ENCODE data around the gene ATP6V1E1. TPM values are rescaled to one million over a fixed set of nuclear protein-coding genes. Genes with fewer than 3 reads are reported as not detected.
"Not testable (repeated sequence)": the region's sequence is repeated elsewhere in the genome, so short reads cannot be mapped to it uniquely, and the experiment has no call there.

ATP6V1E1 gene
- total RNA-seq, result 100 to 1,000 TPM in 1 of 5 experiments, 10 to 100 TPM in 4; 51.0 to 101 (median 80.4) TPM
- polyA plus RNA-seq, result 100 to 1,000 TPM in 1 of 2 donors, 10 to 100 TPM in 1; 92.2 to 120 TPM
- total RNA-seq, result 37.6 reads per million, percentile 65 among the genes with 10 or more reads in this experiment

GRCh38 chr22:17628406-17629172, at the start of gene ATP6V1E1:
Gene ATP6V1E1, minus strand, starts transcription at chr22:17628749. Its CDS starts 114 bp downstream, at chr22:17628635.
- CTCF ChIA-PET, result no interaction called here
- H3K36me3 Mint-ChIP-seq, result peaks cover 0 to 4% (median 0%) of the 10 kb centered on the region in 5 donors
- H3K4me3 ChIP-seq (ENCODE audit: low read length), result peak within 1 kb of the TSS; percentile 100
- H3K27me3 ChIP-seq (ENCODE audit: control insufficient read depth in 2 of 2, insufficient read depth in 2 of 2, low read length in 2 of 2), result no peaks in the 10 kb centered on the region
- no peaks in the 10 kb centered on the region for H3K9me3 ChIP-seq (ENCODE audit: control insufficient read depth in 2 of 3, low read length in 3 of 3)
- peaks cover 12 to 14% of the 10 kb centered on the region in 2 donors for H3K4me1 ChIP-seq (ENCODE audit: control insufficient read depth in 2 of 2, insufficient read depth in 2 of 2, low read length in 2 of 2)
- peak within 1 kb of the TSS; percentile 89 to 99 (median 96) for H3K4me3 Mint-ChIP-seq
- H3K27ac Mint-ChIP-seq, result peak within 1 kb of the TSS; percentile 90 to 99 (median 97)
- no peaks in the 10 kb centered on the region for H3K27me3 Mint-ChIP-seq
- H3K36me3 ChIP-seq (ENCODE audit: control insufficient read depth in 2 of 3, insufficient read depth in 3 of 3, low read length in 3 of 3), result peaks cover 0 to 17% (median 0%) of the 10 kb centered on the region in 3 experiments
- H3K4me1 Mint-ChIP-seq, result peaks cover 7 to 39% (median 31%) of the 10 kb centered on the region in 7 donors
- peak within 1 kb of the TSS; percentile 97 for H3K27ac ChIP-seq (ENCODE audit: low read depth, low read length)
- intact Hi-C loops (cut with micrococcal nuclease), result loop anchor here (1.0 to 5.0 kb wide), 6 partner anchors 10 to 542 kb away; partner anchors contain the start of genes BCL2L13 (in 2 of the 2), HDHD5 (in 2 of the 2) and PEX26 (in 2 of the 2)
- POLR2A ChIA-PET, result interaction anchor here (1.0 kb wide), 1 partner anchor 10 kb away, joined by 8 read pairs; the partner anchor contains the start of gene BCL2L13
- no peaks in the 10 kb centered on the region for H3K9me3 Mint-ChIP-seq
- peak; percentile 82 to 96 (median 94) for DNase-seq
- ATAC-seq, result peak; percentile 100

DNA sequence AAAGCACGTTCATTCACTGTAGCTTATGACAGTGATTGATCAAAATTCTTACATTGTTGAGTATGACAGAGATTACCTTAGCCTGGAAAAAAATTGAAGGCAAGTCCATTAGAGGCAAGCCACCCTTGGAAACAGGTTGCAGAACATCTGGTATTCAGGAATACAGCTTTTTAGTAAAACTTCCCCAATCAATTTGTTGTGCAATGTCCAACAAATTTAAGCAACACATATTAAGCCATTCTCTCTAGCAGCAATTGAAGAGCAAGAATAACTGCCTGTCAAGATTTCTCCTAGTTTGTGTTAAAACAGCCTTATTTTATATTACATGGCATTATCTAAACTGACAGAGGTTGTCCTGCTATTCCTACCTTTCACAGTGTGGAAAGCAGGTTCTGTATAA, 47.0 kb upstream of the ATP6V1E1 start:
- no peak overlapping the region for H3K27ac Mint-ChIP-seq
- H3K4me3 Mint-ChIP-seq, result no peak overlapping the region
- Histone ChIP-seq H3K27ac (ENCODE audit: low read depth, low read length) (no peak overlapping the region), H3K4me3 (ENCODE audit: low read length) (no peak overlapping the region), H3K27me3 (ENCODE audit: control insufficient read depth in 2 of 2, insufficient read depth in 2 of 2, low read length in 2 of 2) (no peaks in the 10 kb centered on the region), H3K4me1 (ENCODE audit: control insufficient read depth in 2 of 2, insufficient read depth in 2 of 2, low read length in 2 of 2) (no peaks in the 10 kb centered on the region), H3K36me3 (ENCODE audit: control insufficient read depth in 2 of 3, insufficient read depth in 3 of 3, low read length in 3 of 3) (peaks cover 0 to 4% (median 0%) of the 10 kb centered on the region in 3 experiments), H3K9me3 (ENCODE audit: control insufficient read depth in 2 of 3, low read length in 3 of 3) (no peaks in the 10 kb centered on the region)
- ATAC-seq (no peak), DNase-seq (no peak)
- no peaks in the 10 kb centered on the region for H3K27me3 Mint-ChIP-seq
- peaks cover 6 to 48% (median 24%) of the 10 kb centered on the region in 7 donors for H3K4me1 Mint-ChIP-seq
- peaks cover 0 to 23% (median 0%) of the 10 kb centered on the region in 5 donors for H3K36me3 Mint-ChIP-seq
- ChIA-PET CTCF (no interaction called here), POLR2A (no interaction called here)
- H3K9me3 Mint-ChIP-seq, result no peaks in the 10 kb centered on the region
- intact Hi-C loops (cut with micrococcal nuclease), result no loop called here

- Mint-ChIP-seq H3K27me3 (no peaks in the 10 kb centered on the region), H3K9me3 (no peaks in the 10 kb centered on the region), H3K4me1 (peaks cover 6 to 56% (median 28%) of the 10 kb centered on the region in 7 donors), H3K27ac (peak overlapping the region in 1 of 9 donors; percentile 76), H3K4me3 (no peak overlapping the region), H3K36me3 (peaks cover 0 to 37% (median 6%) of the 10 kb centered on the region in 5 donors)
- no peak for DNase-seq
- intact Hi-C loops (cut with micrococcal nuclease), result no loop called here
- ATAC-seq, result no peak
- ChIA-PET CTCF (no interaction called here), POLR2A (interaction anchor here (0.6 kb wide), 1 partner anchor 350 kb away, joined by 3 read pairs; no protein-coding TSS in a partner anchor)
- peaks cover 0 to 6% (median 0%) of the 10 kb centered on the region in 3 experiments for H3K36me3 ChIP-seq (ENCODE audit: control insufficient read depth in 2 of 3, insufficient read depth in 3 of 3, low read length in 3 of 3)
- H3K4me3 ChIP-seq (ENCODE audit: low read length), result no peak overlapping the region
- H3K4me1 ChIP-seq (ENCODE audit: control insufficient read depth in 2 of 2, insufficient read depth in 2 of 2, low read length in 2 of 2), result no peaks in the 10 kb centered on the region
- H3K27ac ChIP-seq (ENCODE audit: low read depth, low read length), result no peak overlapping the region
- H3K9me3 ChIP-seq (ENCODE audit: control insufficient read depth in 2 of 3, low read length in 3 of 3), result no peaks in the 10 kb centered on the region
- H3K27me3 ChIP-seq (ENCODE audit: control insufficient read depth in 2 of 2, insufficient read depth in 2 of 2, low read length in 2 of 2), result no peaks in the 10 kb centered on the region
These were observed 45.6 kb upstream of the ATP6V1E1 start for GRCh38 chr22:17674152-17674551.

- CTCF ChIA-PET, result no interaction called here
- Mint-ChIP-seq H3K9me3 (no peaks in the 10 kb centered on the region), H3K27me3 (no peaks in the 10 kb centered on the region), H3K4me1 (peaks cover 6 to 49% (median 29%) of the 10 kb centered on the region in 7 donors), H3K36me3 (peaks cover 0 to 38% (median 6%) of the 10 kb centered on the region in 5 donors), H3K27ac (no peak overlapping the region), H3K4me3 (peak overlapping the region in 1 of 10 donors; percentile 0)
- POLR2A ChIA-PET, result no interaction called here
- DNase-seq (no peak), ATAC-seq (no peak)
- H3K4me3 ChIP-seq (ENCODE audit: low read length), result no peak overlapping the region
- no peaks in the 10 kb centered on the region for H3K4me1 ChIP-seq (ENCODE audit: control insufficient read depth in 2 of 2, insufficient read depth in 2 of 2, low read length in 2 of 2)
- peaks cover 0 to 6% (median 0%) of the 10 kb centered on the region in 3 experiments for H3K36me3 ChIP-seq (ENCODE audit: control insufficient read depth in 2 of 3, insufficient read depth in 3 of 3, low read length in 3 of 3)
- H3K9me3 ChIP-seq (ENCODE audit: control insufficient read depth in 2 of 3, low read length in 3 of 3), result no peaks in the 10 kb centered on the region
- intact Hi-C loops (cut with micrococcal nuclease), result no loop called here
- H3K27me3 ChIP-seq (ENCODE audit: control insufficient read depth in 2 of 2, insufficient read depth in 2 of 2, low read length in 2 of 2), result no peaks in the 10 kb centered on the region
- H3K27ac ChIP-seq (ENCODE audit: low read depth, low read length), result no peak overlapping the region
These were observed 44.0 kb upstream of the ATP6V1E1 start for GRCh38 chr22:17672417-17672991.

GRCh38 chr22:17671521-17672092, 43.1 kb upstream of the ATP6V1E1 start:
- intact Hi-C loops (cut with micrococcal nuclease); ATAC-seq; DNase-seq; H3K36me3 ChIP-seq (ENCODE audit: control insufficient read depth in 2 of 3, insufficient read depth in 3 of 3, low read length in 3 of 3); H3K27me3 ChIP-seq (ENCODE audit: control insufficient read depth in 2 of 2, insufficient read depth in 2 of 2, low read length in 2 of 2); H3K4me1 ChIP-seq (ENCODE audit: control insufficient read depth in 2 of 2, insufficient read depth in 2 of 2, low read length in 2 of 2); H3K27ac Mint-ChIP-seq; CTCF ChIA-PET; H3K9me3 ChIP-seq (ENCODE audit: control insufficient read depth in 2 of 3, low read length in 3 of 3); H3K9me3 Mint-ChIP-seq; POLR2A ChIA-PET; H3K27ac ChIP-seq (ENCODE audit: low read depth, low read length); H3K27me3 Mint-ChIP-seq; H3K4me3 Mint-ChIP-seq; H3K4me3 ChIP-seq (ENCODE audit: low read length): not testable (repeated sequence)
- Mint-ChIP-seq H3K4me1 (peaks cover 6 to 48% (median 31%) of the 10 kb centered on the region in 7 donors), H3K36me3 (peaks cover 0 to 41% (median 11%) of the 10 kb centered on the region in 5 donors)

DNA sequence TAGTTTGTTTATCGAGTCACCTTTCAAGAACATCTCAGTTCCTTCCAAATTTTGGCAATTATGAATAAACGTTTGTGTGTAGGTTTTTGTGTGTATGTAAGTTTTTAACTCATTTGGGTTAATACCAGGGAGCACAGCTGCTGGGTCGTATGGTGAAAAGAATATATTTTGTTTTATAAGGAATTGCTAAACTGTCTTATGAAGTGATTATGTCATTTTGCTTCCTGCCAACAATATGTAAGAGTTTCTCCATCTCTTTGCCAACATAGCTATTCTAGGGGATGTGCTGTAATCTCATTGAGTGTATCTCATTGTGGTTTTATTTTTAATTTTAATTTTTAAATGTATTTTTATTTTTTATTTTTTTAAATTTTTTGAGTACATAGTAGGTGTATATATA, 37.3 kb upstream of the ATP6V1E1 start:
- Histone ChIP-seq H3K36me3 (ENCODE audit: control insufficient read depth in 2 of 3, insufficient read depth in 3 of 3, low read length in 3 of 3) (peaks cover 0 to 28% (median 5%) of the 10 kb centered on the region in 3 experiments), H3K4me3 (ENCODE audit: low read length) (no peak overlapping the region), H3K9me3 (ENCODE audit: control insufficient read depth in 2 of 3, low read length in 3 of 3) (no peaks in the 10 kb centered on the region), H3K27me3 (ENCODE audit: control insufficient read depth in 2 of 2, insufficient read depth in 2 of 2, low read length in 2 of 2) (no peaks in the 10 kb centered on the region), H3K4me1 (ENCODE audit: control insufficient read depth in 2 of 2, insufficient read depth in 2 of 2, low read length in 2 of 2) (no peaks in the 10 kb centered on the region), H3K27ac (ENCODE audit: low read depth, low read length) (no peak overlapping the region)
- Mint-ChIP-seq H3K36me3 (peaks cover 11 to 50% (median 40%) of the 10 kb centered on the region in 5 donors), H3K4me3 (no peak overlapping the region), H3K27ac (peak overlapping the region in 1 of 9 donors; percentile 6), H3K27me3 (no peaks in the 10 kb centered on the region), H3K4me1 (peaks cover 0 to 26% (median 11%) of the 10 kb centered on the region in 7 donors), H3K9me3 (peaks cover 0 to 7% (median 0%) of the 10 kb centered on the region in 11 donors)
- DNase-seq (no peak), ATAC-seq (no peak)
- CTCF ChIA-PET, result no interaction called here
- intact Hi-C loops (cut with micrococcal nuclease), result no loop called here
- POLR2A ChIA-PET, result no interaction called here

All from naive thymus-derived CD4-positive, alpha-beta T cell (primary cell).